HTERT RPE-1 (cell line): ENCODE data around the gene ANKMY1.

Source experiments
- in situ Hi-C: fragments of 300-500 bp; cut with MboI; formaldehyde crosslinking; loops from 4 replicates; pipeline ENCODE4 v1.14.3; 2020; ENCODE audit warnings: low sequenced_read_pairs

Gene ANKMY1, protein sequence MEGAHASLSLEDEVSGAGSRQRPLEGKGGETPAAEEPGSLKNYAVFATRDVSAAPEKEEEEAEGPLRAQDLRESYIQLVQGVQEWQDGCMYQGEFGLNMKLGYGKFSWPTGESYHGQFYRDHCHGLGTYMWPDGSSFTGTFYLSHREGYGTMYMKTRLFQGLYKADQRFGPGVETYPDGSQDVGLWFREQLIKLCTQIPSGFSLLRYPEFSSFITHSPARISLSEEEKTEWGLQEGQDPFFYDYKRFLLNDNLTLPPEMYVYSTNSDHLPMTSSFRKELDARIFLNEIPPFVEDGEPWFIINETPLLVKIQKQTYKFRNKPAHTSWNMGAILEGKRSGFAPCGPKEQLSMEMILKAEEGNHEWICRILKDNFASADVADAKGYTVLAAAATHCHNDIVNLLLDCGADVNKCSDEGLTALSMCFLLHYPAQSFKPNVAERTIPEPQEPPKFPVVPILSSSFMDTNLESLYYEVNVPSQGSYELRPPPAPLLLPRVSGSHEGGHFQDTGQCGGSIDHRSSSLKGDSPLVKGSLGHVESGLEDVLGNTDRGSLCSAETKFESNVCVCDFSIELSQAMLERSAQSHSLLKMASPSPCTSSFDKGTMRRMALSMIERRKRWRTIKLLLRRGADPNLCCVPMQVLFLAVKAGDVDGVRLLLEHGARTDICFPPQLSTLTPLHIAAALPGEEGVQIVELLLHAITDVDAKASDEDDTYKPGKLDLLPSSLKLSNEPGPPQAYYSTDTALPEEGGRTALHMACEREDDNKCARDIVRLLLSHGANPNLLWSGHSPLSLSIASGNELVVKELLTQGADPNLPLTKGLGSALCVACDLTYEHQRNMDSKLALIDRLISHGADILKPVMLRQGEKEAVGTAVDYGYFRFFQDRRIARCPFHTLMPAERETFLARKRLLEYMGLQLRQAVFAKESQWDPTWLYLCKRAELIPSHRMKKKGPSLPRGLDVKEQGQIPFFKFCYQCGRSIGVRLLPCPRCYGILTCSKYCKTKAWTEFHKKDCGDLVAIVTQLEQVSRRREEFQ

DNA sequence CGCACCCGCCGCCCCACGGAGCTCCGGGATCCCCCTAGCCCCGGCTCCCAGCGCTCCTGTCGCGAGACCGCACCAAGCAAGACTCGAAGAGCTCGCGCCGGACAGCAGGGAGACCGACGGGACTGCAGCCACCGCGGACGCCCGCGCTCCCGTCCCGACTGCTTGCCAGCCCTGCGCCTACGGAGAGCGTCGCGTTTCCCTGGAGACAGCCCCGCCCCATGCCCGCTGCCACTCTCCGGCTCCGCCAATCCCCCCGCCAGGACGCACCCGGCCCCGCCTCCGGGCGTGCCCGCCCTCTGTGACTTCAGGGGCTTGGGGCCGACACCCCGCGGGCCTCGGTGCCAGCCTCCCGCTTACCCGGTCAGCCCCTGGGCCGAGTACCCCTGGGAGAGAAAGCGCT, at the start of gene ANKMY1:
TSS of gene ANKMY1 (minus strand) at position 181 of the 400 bp plus-strand sequence. CDS start 653 bp downstream, outside the sequence.
- in situ Hi-C loops = no loop called here

DNA sequence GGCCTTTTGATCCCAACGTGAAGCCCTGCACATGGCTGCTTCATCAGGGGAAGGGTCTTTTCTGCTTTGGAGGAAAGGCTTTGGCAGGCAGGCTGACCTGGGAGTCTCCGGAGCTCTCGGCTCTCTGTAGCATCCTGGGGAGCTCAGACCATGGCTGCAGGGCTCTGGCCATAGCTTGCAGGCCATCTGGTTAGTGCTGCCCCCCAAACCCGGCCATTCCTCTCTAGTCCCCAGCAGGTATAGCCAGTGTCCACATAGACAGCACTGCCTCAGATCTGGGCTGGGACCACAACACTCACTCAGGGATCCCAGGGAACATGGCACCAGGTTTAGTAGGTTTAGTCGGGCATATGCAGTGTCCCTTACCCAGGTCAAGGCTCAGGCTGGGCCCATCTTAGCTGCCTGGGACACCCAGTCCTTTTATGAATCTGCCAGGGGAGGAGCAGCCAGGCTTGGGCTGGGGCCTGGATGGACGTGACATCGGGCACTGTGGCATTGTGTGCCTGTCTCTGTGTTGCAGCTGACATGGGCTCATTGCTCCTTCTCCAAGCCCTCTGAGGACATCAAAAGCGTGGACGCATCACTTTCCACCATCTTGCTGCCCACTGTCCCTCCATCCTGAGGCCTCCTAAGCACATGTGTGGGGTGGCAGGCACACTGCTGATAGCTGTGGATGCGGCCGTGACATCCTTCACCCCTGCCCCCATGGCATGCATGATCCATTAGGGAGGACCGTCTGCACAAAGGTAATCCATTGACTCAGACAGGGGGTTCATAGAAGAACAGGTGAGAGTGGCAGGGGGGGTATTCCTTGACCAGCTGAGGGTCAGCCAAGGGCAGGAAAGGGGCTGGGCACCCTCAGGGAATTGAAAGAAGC, 48.3 kb upstream of the ANKMY1 start:
- in situ Hi-C loops = no loop called here

DNA sequence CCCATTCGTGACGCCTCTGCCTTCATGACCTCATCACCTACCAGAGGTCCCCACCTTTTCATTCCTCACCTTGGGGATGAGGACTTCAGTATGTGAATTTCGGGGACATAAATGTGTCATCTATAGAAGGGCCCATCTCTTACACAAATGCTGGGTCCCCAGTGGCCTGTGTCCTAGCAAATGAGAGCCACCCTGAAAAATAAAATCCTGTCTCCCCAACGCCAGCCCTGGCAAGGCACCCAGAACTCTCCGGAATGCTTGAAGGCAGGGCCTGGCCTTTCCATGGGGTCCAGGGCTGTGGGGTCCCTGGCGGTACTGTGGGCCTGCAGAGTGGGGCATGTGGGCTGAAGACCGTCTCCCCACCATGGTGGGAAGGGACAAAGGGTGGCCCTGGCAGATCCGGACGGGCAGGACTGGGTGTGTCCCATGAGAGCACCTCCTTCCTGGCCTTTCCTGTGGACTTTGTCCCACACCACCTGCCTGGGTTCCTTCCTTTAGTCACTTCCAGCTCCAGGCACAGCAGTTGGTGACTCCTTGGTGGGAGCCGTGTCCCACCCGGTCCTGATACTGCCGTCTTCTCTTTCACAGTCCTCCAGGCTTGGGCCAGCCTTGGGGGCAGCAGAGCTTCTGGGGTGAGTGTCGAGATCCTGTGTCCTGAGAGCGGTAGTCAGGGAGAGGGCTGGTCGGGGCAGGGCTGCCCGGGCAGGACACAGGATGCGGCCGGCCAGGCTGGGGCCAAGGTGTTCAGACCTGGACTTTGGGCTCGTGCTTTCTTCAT, 47.3 kb upstream of the ANKMY1 start:
- in situ Hi-C loops = no loop called here

DNA sequence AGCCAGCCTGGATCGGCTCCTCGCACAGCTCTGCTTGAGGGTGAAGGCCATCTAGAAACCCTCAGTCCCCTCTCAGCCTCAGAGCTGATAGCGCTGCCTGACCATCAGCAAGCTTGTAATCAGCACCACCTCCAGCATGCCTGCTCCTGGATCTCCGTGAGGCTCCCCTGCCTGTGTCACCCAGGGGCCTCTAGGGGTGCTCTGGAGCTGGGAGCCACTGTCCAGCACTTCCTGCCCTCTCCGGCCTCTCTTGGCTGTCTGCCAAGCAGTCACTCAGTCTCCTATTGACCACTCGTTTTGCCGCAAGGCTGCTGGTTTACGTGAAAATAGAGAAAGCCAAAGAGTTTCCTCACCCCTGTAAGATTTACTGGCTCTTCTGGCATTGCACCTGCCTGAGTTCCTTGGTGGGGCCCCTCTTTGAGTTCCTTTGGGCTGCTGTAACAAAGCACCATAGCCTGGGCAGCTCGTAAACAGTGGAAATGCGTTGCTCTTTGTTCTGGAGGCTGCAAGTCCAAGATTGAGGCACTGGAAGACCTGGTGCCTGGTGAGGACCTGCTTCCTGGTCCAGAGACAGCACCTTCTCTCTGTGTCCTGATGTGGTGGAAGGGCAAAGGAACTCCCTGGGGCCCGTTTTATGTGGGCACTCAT, 46.6 kb upstream of the ANKMY1 start:
- in situ Hi-C loops = no loop called here

DNA sequence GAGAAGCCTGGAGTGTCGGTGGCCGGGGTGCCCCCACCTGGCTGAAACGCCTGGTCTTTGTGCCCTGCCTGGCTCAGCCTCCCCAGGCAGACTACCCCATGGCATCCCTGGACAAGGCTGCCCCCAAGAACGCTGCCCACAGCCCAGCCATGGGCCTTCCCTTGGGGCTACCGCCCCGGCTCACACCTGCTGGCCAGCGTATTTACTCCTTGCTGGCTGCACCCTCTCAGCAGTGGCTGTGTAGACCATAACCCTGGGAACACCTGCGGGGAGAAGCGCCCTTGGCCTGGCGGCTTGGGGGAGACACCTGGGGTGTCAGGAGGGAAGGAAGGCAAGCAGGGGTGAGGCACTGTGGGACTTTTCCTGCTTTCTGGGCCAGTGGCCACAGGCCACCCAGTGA, 46.1 kb upstream of the ANKMY1 start:
- in situ Hi-C loops = no loop called here

DNA sequence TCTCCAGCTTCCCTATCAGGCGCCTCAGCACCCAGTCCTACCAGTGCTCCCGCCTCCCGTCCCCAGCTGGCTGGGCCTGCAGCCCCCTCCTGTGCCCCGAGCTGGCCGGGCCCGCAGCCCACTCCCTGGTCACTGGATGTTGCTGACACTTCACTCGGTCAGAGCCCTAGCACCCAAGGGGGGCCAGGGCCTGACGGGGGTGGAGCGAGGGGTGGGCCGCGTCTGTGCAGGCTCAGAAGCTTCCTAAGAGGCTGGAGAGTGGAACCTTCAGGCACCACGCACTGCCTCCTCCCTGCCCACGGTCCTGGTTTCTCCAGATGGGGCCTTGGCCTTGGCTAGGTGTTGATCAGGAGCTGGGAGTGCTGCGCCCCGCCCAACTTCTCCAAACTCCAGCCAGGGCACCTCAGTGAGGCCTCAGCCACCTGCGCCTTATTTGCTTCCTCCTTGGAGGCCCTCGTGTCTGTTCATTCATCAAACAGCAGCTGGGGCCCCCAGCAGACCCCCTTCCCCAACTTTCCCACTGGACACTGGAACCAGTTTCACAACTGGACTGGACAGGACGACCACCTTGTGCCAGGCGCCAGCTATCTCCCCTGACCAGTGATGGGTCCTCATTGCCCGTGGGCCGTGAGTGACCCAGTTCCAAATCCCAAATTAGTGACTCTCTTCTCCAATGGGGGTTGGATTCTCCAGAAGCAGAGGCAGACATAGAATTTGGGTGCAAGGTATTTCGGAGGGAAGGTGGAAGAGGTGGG, 45.5 kb upstream of the ANKMY1 start:
- in situ Hi-C loops = no loop called here

DNA sequence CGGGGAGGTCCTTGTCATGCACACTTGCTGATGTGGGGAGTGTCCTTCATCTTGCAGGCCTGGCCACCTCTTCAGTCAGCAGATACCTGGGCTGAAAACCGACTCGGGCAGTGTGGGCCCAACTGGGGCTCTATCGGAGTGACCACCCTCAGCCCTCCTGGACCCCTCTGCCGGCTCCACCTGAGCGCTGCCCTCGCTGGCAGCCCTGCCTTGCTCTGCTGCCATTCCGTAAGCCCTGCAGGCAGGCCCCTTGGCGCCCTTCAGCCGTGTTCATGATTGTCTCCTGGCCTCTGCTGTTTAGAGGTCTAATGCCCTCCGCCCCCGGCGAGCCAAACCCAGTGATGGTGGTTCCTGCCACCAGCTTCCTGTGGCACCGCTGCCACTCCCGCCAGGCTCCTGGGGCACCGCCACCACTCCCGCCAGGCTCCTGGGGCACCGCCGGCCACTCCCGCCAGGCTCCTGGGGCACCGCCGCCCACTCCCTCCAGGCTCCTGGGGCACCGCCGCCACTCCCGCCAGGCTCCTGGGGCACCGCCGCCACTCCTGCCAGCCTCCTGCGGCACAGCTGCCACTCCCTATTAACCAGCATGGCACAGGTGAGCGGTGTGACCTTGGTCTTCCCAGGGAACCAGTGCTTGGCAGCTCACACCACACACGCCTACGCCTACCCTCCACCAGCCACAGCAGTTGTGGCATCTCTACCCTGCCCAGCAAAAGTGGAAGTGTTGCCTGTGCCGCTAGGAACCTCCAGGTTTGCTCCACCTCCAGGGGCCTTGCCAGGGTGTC, 44.7 kb upstream of the ANKMY1 start:
- in situ Hi-C loops = no loop called here

DNA sequence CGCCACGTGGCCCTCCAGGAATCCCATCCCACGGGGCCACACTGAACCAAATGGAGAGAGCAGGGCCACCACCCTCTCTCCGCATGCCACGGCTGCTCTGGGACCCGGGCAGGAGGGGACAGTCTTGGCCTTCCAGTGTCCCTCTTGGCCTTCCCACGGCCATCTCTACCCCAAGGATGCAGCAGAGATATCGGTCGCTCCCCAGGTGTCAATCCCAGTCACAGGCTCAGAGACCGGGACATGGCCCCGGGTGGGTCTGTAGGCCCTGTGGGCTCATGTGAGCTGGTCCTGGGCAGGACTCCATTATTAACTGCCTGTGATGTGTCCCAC, 44.0 kb upstream of the ANKMY1 start:
- in situ Hi-C loops = no loop called here

DNA sequence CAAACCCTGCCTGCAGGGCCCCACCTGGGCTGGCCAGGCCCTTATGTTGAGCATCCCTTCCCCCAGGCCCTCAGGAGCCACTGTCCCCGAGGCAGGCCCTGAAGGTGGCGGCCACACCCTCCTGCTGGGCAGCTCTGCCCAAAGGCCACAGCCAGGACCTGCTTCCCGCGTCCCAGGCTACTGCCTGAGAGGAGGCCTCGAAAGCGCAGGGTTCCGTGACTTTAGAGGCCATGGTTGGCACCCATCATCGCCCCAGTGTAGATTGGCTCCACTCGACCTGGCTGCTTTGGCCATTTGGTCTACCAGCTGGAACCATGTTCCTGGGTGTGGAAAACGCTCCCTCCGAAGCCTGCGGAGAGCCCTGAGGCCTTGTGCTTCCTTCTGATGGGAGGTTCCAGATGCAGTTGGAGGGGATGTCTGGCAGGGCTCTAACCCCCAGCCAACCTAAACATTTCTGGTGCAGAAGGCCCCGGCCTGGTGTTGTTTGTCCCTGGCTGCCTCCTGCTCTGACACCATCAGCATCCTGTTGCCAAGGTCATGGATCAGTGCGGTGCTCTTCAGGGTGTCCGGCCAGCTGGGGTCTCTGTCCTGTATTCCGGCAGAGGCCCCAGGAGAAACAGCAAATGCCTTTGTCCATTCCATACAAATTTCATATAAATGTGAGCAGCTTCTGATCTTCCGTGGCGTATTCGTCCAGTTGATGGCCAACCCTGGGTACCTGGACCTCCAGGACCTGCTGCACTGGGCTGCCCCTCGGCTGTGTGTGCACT, 43.5 kb upstream of the ANKMY1 start:
- in situ Hi-C loops = no loop called here

DNA sequence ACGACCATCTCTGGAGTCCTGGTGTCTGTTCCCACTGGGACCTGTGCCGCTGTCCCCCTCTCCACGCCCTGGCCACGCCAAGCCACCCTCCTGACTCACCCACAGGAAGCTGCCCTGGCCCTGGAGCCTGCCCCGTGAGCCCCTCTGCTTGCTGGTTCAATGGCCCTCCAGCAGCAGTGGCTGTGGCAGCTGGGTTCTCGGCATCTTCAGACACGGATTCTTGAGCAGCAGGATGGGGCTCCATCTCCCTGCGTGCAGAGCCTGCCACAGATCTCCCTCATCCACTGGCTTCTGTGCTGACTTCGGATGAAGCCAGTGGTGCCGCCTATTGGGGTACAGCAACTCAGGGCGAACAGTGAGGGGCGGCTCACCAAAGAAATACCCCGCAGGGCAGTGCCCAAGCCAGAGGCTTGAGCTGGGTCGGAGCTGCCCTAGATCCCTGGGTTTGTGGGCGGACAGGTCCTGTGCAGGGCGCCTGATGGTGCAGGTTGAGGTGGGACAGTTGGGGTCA, 42.7 kb upstream of the ANKMY1 start:
- in situ Hi-C loops = no loop called here

DNA sequence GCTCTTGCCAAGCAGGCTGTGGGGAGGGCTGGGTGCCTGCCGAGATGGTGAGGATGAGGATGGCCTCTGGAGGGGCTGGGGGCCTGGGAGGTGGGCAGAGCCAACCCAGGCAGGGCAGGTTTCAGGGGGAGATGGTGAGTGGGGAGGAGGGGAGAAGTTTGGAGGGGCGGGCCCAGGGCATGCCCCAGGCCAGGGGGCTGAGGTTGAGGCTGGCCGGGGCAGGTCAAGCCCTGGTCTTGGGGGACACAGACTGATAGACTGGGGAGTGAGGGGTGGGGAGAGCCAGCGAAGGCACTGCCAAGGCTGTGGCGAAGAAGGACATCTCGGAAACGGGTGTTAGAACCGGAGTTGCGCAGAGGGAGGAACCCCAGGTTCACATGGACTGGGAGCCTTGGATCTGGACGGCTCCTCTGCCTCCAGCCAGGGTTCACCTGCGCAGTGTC, 41.4 kb upstream of the ANKMY1 start:
- in situ Hi-C loops = no loop called here

DNA sequence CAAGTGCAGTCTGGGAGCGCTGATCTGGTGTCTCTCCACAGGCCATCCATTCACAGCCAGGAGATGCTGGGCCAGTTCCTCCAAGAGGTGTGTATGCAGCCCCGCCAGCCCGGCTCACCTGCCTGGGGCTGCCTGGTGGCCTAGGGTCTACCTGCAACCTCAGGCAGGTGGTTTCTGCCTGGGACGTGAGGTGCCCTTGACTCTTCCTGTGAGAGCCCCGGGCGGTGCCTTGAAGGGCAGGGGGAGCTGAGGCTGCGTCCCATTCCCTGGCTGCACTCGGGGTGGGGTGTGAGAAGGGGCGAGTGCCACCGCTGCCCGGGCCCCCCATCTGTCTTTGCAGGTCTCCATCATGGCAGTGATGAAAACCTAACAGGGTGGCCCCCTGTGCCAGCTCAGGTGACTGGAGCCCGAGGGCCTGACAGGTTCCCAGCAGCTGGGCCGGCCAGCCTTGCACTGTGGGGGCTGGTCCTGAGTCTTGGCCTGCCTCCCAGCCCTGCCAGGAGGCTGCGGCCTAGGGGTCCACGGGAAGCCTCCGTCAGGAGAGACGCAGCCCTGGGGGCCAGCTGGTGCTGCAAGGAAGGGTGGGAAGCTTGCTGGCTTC, 40.6 kb upstream of the ANKMY1 start:
- in situ Hi-C loops = no loop called here

DNA sequence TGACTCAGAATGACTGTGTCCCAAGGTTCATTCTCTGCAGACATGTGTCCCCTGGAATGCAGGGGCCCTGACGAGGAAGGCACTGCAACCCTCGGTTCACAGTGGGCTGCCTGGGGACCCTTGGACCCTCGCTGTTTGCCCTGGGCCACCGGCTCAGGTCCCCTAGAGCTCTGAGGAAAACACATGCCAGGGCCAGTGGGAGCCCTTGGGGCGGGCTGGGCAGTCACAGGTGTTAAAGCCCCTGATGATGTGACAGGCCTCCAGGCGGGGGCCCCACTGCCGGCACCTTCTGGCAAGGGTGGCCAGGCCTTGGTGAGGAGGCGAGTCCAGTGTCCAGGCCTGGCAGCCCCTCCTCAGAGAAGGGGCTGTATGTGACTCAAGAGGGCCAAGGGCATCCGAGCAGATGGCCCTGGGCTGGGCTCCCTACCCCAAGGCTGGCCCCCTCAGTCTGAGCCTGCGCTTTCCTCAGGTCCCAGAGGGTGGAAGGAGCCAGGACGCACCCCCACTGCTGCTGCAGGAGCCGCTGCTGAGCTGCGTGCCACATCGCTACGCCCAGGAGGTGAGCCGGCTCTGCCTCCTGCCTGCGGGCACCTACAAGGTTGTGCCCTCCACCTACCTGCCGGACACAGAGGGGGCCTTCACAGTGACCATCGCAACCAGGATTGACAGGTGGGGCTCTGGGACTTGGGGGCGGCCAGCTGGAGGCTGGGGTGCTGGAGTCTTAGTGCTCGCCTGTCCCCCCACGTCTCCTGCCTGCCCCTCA, 39.8 kb upstream of the ANKMY1 start:
- in situ Hi-C loops = no loop called here

DNA sequence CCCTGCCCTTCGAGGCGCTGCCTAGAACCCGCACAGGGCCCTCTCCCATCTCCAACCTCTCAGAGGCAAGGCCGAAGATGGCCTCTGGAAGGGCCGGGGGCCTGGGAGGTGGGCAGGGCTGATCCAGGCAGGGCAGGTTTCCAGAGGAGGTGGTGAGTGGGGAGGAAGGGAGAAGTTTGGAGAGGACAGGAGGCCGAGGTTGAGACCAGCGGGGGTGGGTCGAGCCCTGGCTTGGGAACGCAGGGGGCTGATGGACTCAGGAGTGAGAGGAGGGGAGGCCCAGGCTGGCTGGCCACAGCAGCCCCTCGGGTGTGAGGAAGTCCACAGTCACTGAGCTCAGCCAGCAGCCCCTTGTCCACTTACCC, 39.2 kb upstream of the ANKMY1 start:
- in situ Hi-C loops = no loop called here

DNA sequence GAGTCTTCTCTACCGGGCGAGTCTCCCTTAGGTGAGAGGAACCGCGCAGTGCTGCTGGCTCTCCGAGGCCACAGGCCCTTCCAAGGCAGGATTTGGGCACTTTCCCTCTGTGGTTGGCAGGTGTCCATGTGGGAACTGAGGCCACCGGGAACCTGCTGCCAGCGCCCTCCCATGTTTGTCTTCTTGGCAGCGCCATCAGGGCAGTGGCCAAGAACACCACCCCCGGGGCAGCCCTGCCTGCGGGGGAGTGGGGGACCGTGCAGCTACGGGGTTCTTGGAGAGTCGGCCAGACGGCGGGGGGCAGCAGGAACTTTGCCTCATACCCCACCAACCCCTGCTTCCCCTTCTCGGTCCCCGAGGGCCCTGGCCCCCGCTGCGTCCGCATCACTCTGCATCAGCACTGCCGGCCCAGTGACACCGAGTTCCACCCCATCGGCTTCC, 38.7 kb upstream of the ANKMY1 start:
- in situ Hi-C loops = no loop called here

DNA sequence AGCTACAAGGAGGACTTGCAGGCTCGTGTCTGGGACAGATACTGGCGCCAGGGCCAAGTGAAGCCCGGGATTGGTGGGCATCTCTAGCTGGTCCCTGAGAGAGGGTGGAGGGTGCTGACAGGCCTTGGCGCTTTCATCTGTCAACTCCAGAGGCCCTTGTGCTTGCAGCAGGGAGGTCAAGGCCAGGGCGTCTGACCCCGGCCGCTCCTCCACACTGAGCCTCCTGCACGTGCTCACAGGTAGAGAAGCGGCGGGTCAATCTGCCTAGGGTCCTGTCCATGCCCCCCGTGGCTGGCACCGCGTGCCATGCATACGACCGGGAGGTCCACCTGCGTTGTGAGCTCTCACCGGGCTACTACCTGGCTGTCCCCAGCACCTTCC, 38.3 kb upstream of the ANKMY1 start:
- in situ Hi-C loops = no loop called here
